Measurements from ENCODE around the gene MAPKAP1.

DNA sequence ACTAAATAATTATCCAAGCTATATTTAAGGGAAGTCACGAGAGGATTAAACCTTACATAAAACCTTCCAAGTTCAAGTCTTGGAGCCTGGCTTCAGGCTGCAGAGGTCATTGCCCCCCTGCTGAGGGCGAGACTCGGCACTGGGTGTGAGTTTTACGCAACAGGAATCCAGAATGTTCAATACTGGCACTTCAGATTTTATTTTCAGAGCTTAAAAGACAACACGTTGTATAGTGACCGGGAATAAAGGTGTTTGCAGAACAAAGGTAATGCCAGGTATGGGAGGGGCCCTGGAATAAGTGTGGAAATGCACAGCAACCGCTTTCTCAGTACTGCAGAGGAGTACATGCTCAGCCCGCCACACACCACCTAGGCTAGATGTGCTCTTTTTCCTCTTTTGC is 238.4 kb downstream of the MAPKAP1 start:
- TF ChIP-seq TCF12 (IDR thresholded peaks at IDR 0.05; ENCODE audit: low read depth): no peak
- no peak for TF ChIP-seq YY1 (IDR thresholded peaks at IDR 0.05; ENCODE audit: low read depth)
- TF ChIP-seq CEBPB (IDR thresholded peaks at IDR 0.05): no peak
- no peak for TF ChIP-seq REST (IDR thresholded peaks at IDR 0.05; ENCODE audit: low read depth)
- TF ChIP-seq, protein P1, sequence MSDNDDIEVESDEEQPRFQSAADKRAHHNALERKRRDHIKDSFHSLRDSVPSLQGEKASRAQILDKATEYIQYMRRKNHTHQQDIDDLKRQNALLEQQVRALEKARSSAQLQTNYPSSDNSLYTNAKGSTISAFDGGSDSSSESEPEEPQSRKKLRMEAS (IDR thresholded peaks at IDR 0.05): no peak
- no peak for TF ChIP-seq CREB1 (IDR thresholded peaks at IDR 0.05; ENCODE audit: low read depth)
- no peak for TF ChIP-seq RAD21 (IDR thresholded peaks at IDR 0.05; ENCODE audit: low read depth)
- no peak for TF ChIP-seq NFIC (IDR thresholded peaks at IDR 0.05)
- no peak for TF ChIP-seq ZBTB7A (IDR thresholded peaks at IDR 0.05; ENCODE audit: low read depth)
- no peak for TF ChIP-seq FOXM1 (IDR thresholded peaks at IDR 0.05; ENCODE audit: borderline replicate concordance, low read depth)
- TF ChIP-seq TAF1 (IDR thresholded peaks at IDR 0.05; ENCODE audit: low read depth): no peak
- no peak for TF ChIP-seq EP300 (IDR thresholded peaks at IDR 0.05; ENCODE audit: borderline replicate concordance)
- TF ChIP-seq, protein P2, sequence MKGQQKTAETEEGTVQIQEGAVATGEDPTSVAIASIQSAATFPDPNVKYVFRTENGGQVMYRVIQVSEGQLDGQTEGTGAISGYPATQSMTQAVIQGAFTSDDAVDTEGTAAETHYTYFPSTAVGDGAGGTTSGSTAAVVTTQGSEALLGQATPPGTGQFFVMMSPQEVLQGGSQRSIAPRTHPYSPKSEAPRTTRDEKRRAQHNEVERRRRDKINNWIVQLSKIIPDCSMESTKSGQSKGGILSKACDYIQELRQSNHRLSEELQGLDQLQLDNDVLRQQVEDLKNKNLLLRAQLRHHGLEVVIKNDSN (IDR thresholded peaks at IDR 0.05): no peak
- no peak for TF ChIP-seq TEAD4 (IDR thresholded peaks at IDR 0.05)
